Fibroblast of lung (primary cell): ENCODE data around the gene OBSCN. TPM values are rescaled to one million over a fixed set of nuclear protein-coding genes. Genes with fewer than 3 reads are reported as not detected.

Experiments used
- DNase-seq, 2 donors: peaks; one replicate each; pipeline versions ENCODE4 v3.0.0 to v3.0.0-alpha.2; 2010; ENCODE audit warnings: low read depth in 2 of 2
- H2AFZ ChIP-seq: 2 replicates; pipeline ENCODE4 v1.5.1; 2012; ENCODE audit warnings: low read length, control low read depth, inconsistent platforms
- H3K27ac ChIP-seq: 2 replicates; pipeline ENCODE4 v1.5.1; 2011; ENCODE audit warnings: low read length, control low read depth; ENCODE audit not compliant: insufficient read depth
- H3K27me3 ChIP-seq: 2 replicates; pipeline ENCODE4 v1.5.1; 2011; ENCODE audit warnings: mild to moderate bottlenecking, low read length; ENCODE audit not compliant: control insufficient read depth, insufficient read depth
- H3K36me3 ChIP-seq: 2 replicates; pipeline ENCODE4 v1.5.1; 2011; ENCODE audit warnings: low read length; ENCODE audit not compliant: control insufficient read depth, insufficient read depth
- H3K4me1 ChIP-seq: 2 replicates; pipeline ENCODE4 v1.5.1; 2011; ENCODE audit warnings: low read length; ENCODE audit not compliant: control insufficient read depth, insufficient read depth; ENCODE audit errors: extremely low read depth
- H3K4me2 ChIP-seq: 2 replicates; pipeline ENCODE4 v1.5.1; 2011; ENCODE audit warnings: low read length, control low read depth; ENCODE audit not compliant: insufficient read depth; ENCODE audit errors: extremely low read depth
- H3K4me3 ChIP-seq, 4 experiments: fragments of 200-600 bp in 1 of 4; sonication (generic) in 1 of 4; replicated peaks in 1 of 4; 2 replicates each; pipeline ENCODE4 v1.5.1; 2011 to 2016; ENCODE audit warnings: low read length in 4 of 4, low read depth in 3 of 4, mild to moderate bottlenecking in 3 of 4, control low read depth in 2 of 4, inconsistent platforms in 1 of 4, mixed read lengths in 1 of 4; ENCODE audit not compliant: insufficient read depth in 1 of 4; ENCODE audit errors: control extremely low read depth in 1 of 4
- H3K79me2 ChIP-seq: 2 replicates; pipeline ENCODE4 v1.5.1; 2012; ENCODE audit warnings: mild to moderate bottlenecking, low read length, inconsistent platforms; ENCODE audit not compliant: control insufficient read depth, insufficient read depth
- H3K9ac ChIP-seq: 2 replicates; pipeline ENCODE4 v1.5.1; 2011; ENCODE audit warnings: mild to moderate bottlenecking, low read length, control low read depth; ENCODE audit not compliant: insufficient read depth
- H3K9me3 ChIP-seq: 2 replicates; pipeline ENCODE4 v1.5.1; 2012; ENCODE audit warnings: low read depth, low read length; ENCODE audit not compliant: control insufficient read depth, insufficient read depth
- H4K20me1 ChIP-seq: 2 replicates; pipeline ENCODE4 v1.5.1; 2011; ENCODE audit warnings: low read length; ENCODE audit not compliant: control insufficient read depth, insufficient read depth; ENCODE audit errors: extremely low read depth
- EZH2 ChIP-seq: IDR thresholded peaks from 2 replicates; pipeline ENCODE4 v1.5.1; 2012; ENCODE audit warnings: low read length, control low read depth, mild to moderate bottlenecking; ENCODE audit errors: missing control alignments
- polyA plus RNA-seq, 2 donors: library from polyadenylated mRNA; depleted of rRNA in 1 of 2; stranded (reverse) in 1 of 2; unstranded in 1 of 2; fragments of >200 nt; gene quantifications; 2 replicates each; pipeline ENCODE4 v1.2.1, GENCODE V29; 2011 to 2012; ENCODE audit warnings: missing spikeins in 1 of 2
- total RNA-seq: library from RNA; depleted of rRNA; stranded (reverse); fragments of >200 nt; gene quantifications from 2 replicates; pipeline ENCODE4 v1.2.1, GENCODE V29; 2014
- TF ChIP-seq, protein P1 (sequence below), 2 donors: IDR thresholded peaks in 1 of 2; conservative IDR thresholded peaks in 1 of 2; 1 replicate in 1 of 2; 2 replicates in 1 of 2; pipeline ENCODE4 v1.5.1; 2011 to 2012; ENCODE audit warnings: low read length in 2 of 2, control low read depth in 1 of 2, inconsistent platforms in 1 of 2, low read depth in 1 of 2, mild to moderate bottlenecking in 1 of 2

OBSCN gene
- total and polyA plus RNA-seq, 2 donors (not counting 1 experiment from before 2014, with no cell fraction given), result 0.87 to 16.8 TPM

DNA sequence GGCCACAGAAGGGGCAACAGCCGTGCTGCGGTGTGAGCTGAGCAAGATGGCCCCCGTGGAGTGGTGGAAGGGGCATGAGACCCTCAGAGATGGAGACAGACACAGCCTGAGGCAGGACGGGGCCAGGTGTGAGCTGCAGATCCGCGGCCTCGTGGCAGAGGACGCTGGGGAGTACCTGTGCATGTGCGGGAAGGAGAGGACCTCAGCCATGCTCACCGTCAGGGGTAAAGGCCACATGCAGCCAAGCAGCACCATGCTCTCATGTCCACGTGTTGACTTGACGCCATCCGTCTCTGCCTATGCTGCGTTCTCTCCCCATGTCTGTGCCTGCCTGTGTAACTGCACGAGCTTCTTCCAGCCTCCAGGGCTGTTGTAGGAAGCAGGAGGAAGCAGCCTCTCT lies 85.5 kb downstream of the OBSCN start:
- no peak overlapping the region for H2AFZ ChIP-seq
- no peaks in the 10 kb centered on the region for H4K20me1 ChIP-seq
- H3K27me3 ChIP-seq, result no peaks in the 10 kb centered on the region
- H3K27ac ChIP-seq, result no peak overlapping the region
- no peaks in the 10 kb centered on the region for H3K36me3 ChIP-seq
- no peaks in the 10 kb centered on the region for H3K79me2 ChIP-seq
- no peak for DNase-seq
- no peak overlapping the region for H3K4me3 ChIP-seq
- no peaks in the 10 kb centered on the region for H3K4me1 ChIP-seq
- no peak for TF ChIP-seq EZH2
- TF ChIP-seq, protein P1, sequence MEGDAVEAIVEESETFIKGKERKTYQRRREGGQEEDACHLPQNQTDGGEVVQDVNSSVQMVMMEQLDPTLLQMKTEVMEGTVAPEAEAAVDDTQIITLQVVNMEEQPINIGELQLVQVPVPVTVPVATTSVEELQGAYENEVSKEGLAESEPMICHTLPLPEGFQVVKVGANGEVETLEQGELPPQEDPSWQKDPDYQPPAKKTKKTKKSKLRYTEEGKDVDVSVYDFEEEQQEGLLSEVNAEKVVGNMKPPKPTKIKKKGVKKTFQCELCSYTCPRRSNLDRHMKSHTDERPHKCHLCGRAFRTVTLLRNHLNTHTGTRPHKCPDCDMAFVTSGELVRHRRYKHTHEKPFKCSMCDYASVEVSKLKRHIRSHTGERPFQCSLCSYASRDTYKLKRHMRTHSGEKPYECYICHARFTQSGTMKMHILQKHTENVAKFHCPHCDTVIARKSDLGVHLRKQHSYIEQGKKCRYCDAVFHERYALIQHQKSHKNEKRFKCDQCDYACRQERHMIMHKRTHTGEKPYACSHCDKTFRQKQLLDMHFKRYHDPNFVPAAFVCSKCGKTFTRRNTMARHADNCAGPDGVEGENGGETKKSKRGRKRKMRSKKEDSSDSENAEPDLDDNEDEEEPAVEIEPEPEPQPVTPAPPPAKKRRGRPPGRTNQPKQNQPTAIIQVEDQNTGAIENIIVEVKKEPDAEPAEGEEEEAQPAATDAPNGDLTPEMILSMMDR (conservative IDR thresholded peaks at IDR 0.05 in 1 of 2, IDR thresholded peaks at IDR 0.05 in 1 of 2; ENCODE audit: low read depth in 1 of 2, low read length in 2 of 2), result no peak
- H3K9ac ChIP-seq, result no peak overlapping the region
- no peak overlapping the region for H3K4me2 ChIP-seq
- H3K9me3 ChIP-seq, result no peaks in the 10 kb centered on the region

- no peak for DNase-seq
- Histone ChIP-seq H3K27ac (no peak overlapping the region), H3K9ac (no peak overlapping the region), H3K36me3 (no peaks in the 10 kb centered on the region), H3K27me3 (no peaks in the 10 kb centered on the region), H2AFZ (no peak overlapping the region), H3K9me3 (no peaks in the 10 kb centered on the region), H3K4me3 (no peak overlapping the region), H3K4me2 (no peak overlapping the region), H3K79me2 (no peaks in the 10 kb centered on the region), H4K20me1 (no peaks in the 10 kb centered on the region), H3K4me1 (no peaks in the 10 kb centered on the region)
- TF ChIP-seq EZH2, result no peak
- TF ChIP-seq, protein P1 (conservative IDR thresholded peaks at IDR 0.05 in 1 of 2, IDR thresholded peaks at IDR 0.05 in 1 of 2; ENCODE audit: low read depth in 1 of 2, low read length in 2 of 2), result no peak
These were observed 86.1 kb downstream of the OBSCN start for GRCh38 chr1:228293816-228294500.

DNA sequence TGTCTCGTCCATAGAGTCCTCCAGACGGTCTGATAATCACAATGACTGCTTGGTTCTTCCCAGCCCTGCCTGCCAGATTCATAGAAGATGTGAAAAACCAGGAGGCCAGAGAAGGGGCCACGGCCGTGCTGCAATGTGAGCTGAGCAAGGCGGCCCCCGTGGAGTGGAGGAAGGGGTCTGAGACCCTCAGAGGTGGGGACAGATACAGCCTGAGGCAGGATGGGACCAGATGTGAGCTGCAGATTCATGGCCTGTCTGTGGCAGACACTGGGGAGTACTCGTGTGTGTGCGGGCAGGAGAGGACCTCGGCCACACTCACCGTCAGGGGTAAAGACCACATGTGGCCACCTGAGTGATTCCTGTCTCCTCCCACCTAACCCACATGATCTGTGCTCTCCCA lies 86.9 kb downstream of the OBSCN start:
- H3K27me3 ChIP-seq, result no peaks in the 10 kb centered on the region
- H3K9me3 ChIP-seq, result no peaks in the 10 kb centered on the region
- H3K27ac ChIP-seq, result no peak overlapping the region
- no peak overlapping the region for H3K9ac ChIP-seq
- TF ChIP-seq, protein P1 (conservative IDR thresholded peaks at IDR 0.05 in 1 of 2, IDR thresholded peaks at IDR 0.05 in 1 of 2; ENCODE audit: low read depth in 1 of 2, low read length in 2 of 2), result no peak
- H4K20me1 ChIP-seq, result no peaks in the 10 kb centered on the region
- H3K4me1 ChIP-seq, result no peaks in the 10 kb centered on the region
- no peaks in the 10 kb centered on the region for H3K79me2 ChIP-seq
- no peaks in the 10 kb centered on the region for H3K36me3 ChIP-seq
- H3K4me3 ChIP-seq, result no peak overlapping the region
- no peak overlapping the region for H2AFZ ChIP-seq
- H3K4me2 ChIP-seq, result no peak overlapping the region
- DNase-seq, result no peak
